Panc1 (cell line): ENCODE results near the gene HCAR2. TPM values are rescaled to one million over a fixed set of nuclear protein-coding genes. Genes with fewer than 3 reads are reported as not detected.
"Not testable (repeated sequence)": the region's sequence is repeated elsewhere in the genome, so short reads cannot be mapped to it uniquely, and the experiment has no call there.

Source experiments
- ATAC-seq: fragments of 200-7000 bp; cut with Tn5 transposase; 2 replicates; pipeline ENCODE4 v1.9.1; 2020; ENCODE audit warnings: mild to moderate bottlenecking, moderate library complexity
- BruUV-seq: library from RNA; stranded (reverse); fragments of 400-500 nt; replicated peaks from 2 replicates; lab custom pipeline; 2021; lab: Mats Ljungman, UMichigan
- CTCF ChIA-PET: fragments of 300-600 bp; sonication (Branson Sonifier 250); formaldehyde crosslinking; loops from one replicate; lab custom pipeline; 2022; ENCODE audit warnings: antibody characterized with exemption; lab: Charles Lee
- POLR2A ChIA-PET: fragments of 300-600 bp; sonication (Branson Sonifier 250); formaldehyde crosslinking; loops from one replicate; lab custom pipeline; 2022; ENCODE audit warnings: antibody characterized with exemption; lab: Charles Lee
- DNase-seq: peaks from one replicate; pipeline ENCODE4 v3.0.0-alpha.2; 2010; ENCODE audit warnings: low read depth, low spot score
- H3K27ac ChIP-seq: 2 replicates; pipeline ENCODE4 v1.5.1; 2011; ENCODE audit warnings: mild to moderate bottlenecking, low read length, inconsistent platforms
- H3K27me3 ChIP-seq: fragments of 200-500 bp; sonication (Bioruptor generic); 2 replicates; pipeline ENCODE4 v1.6.0; 2014; ENCODE audit warnings: low read length, inconsistent platforms; ENCODE audit not compliant: control insufficient read depth, insufficient read depth
- H3K36me3 ChIP-seq: fragments of 200-500 bp; sonication (Bioruptor generic); 2 replicates; pipeline ENCODE4 v1.5.1; 2014; ENCODE audit warnings: inconsistent platforms, mild to moderate bottlenecking, low read length, moderate library complexity; ENCODE audit not compliant: control insufficient read depth, insufficient read depth
- H3K4me1 ChIP-seq: 2 replicates; pipeline ENCODE4 v1.5.1; 2011; ENCODE audit warnings: inconsistent platforms, mild to moderate bottlenecking, low read length, moderate library complexity; ENCODE audit not compliant: control insufficient read depth, insufficient read depth
- H3K4me3 ChIP-seq, 2 experiments: 2 replicates each; pipeline ENCODE4 v1.5.1; 2011 to 2012; ENCODE audit warnings: low read depth in 2 of 2, low read length in 2 of 2, mild to moderate bottlenecking in 2 of 2, inconsistent platforms in 1 of 2, moderate library complexity in 1 of 2
- H3K9me3 ChIP-seq: fragments of 200-500 bp; sonication (Bioruptor generic); 2 replicates; pipeline ENCODE4 v1.5.1; 2014; ENCODE audit warnings: low read depth, mild to moderate bottlenecking, inconsistent platforms, low read length, moderate library complexity; ENCODE audit not compliant: control insufficient read depth, insufficient read depth
- CTCF ChIP-seq: fragments of 450-650 bp; IDR thresholded peaks from 2 replicates; pipeline ENCODE4 v1.5.1; 2017; ENCODE audit warnings: mild to moderate bottlenecking
- POLR2AphosphoS5 ChIP-seq: IDR thresholded peaks from 2 replicates; pipeline ENCODE4 v1.6.1; 2012; ENCODE audit warnings: mild to moderate bottlenecking, low read depth, low read length, moderate library complexity
- REST ChIP-seq, 2 experiments: IDR thresholded peaks; 2 replicates each; pipeline ENCODE4 v1.6.1; 2011 to 2012; ENCODE audit warnings: low read depth in 2 of 2, control low read depth in 1 of 2, low read length in 1 of 2, mild to moderate bottlenecking in 1 of 2, moderate library complexity in 1 of 2; ENCODE audit not compliant: insufficient read depth in 1 of 2
- SIN3A ChIP-seq: IDR thresholded peaks from 2 replicates; pipeline ENCODE4 v1.6.1; 2012; ENCODE audit warnings: low read depth, mild to moderate bottlenecking, low read length, moderate library complexity, borderline replicate concordance; ENCODE audit not compliant: insufficient read depth
- TCF7L2 ChIP-seq: IDR thresholded peaks from 2 replicates; pipeline ENCODE4 v1.6.1; 2011; ENCODE audit warnings: mild to moderate bottlenecking, low read depth, low read length, inconsistent platforms
- in situ Hi-C: cut with HindIII; loops from 2 replicates; pipeline ENCODE4 v1.10.0; 2016; ENCODE audit warnings: low sequenced_read_pairs, low pct_unique_long_range_greater_than_20kb
- intact Hi-C: fragments of 100-400 bp; cut with micrococcal nuclease; formaldehyde crosslinking; loops from one replicate; pipeline ENCODE4 v1.10.0; 2022; ENCODE audit not compliant: unreplicated experiment
- total RNA-seq: library from RNA; stranded (reverse); gene quantifications from one replicate; pipeline ENCODE4 v1.2.1, GENCODE V29; 2021; ENCODE audit not compliant: unreplicated experiment

Gene HCAR2
- total RNA-seq, 1 experiment from 2014 or later = not detected

- intact Hi-C loops (no loop called here), in situ Hi-C loops (no loop called here)
- Histone ChIP-seq H3K9me3 (no peaks in the 10 kb centered on the region), H3K4me3 (no peak overlapping the region), H3K36me3 (no peaks in the 10 kb centered on the region), H3K27me3 (no peaks in the 10 kb centered on the region), H3K27ac (no peak overlapping the region), H3K4me1 (no peaks in the 10 kb centered on the region)
- TF ChIP-seq POLR2AphosphoS5 = no peak
- TF ChIP-seq REST (IDR thresholded peaks at IDR 0.05; ENCODE audit: insufficient read depth in 1 of 2, low read depth in 2 of 2, low read length in 1 of 2) = no peak
- TF ChIP-seq SIN3A = no peak
- no peak for TF ChIP-seq TCF7L2
- TF ChIP-seq CTCF = no peak
- ChIA-PET CTCF (no interaction called here), POLR2A (no interaction called here)
- DNase-seq = no peak
- no peak for ATAC-seq
- BruUV-seq = no TSS peak
These were observed 19.2 kb upstream of the HCAR2 start for GRCh38 chr12:122722387-122722786.

GRCh38 chr12:122721057-122721545 lies 17.9 kb upstream of the HCAR2 start:
- Histone ChIP-seq H3K27me3 (no peaks in the 10 kb centered on the region), H3K4me3 (no peak overlapping the region), H3K27ac (no peak overlapping the region), H3K9me3 (no peaks in the 10 kb centered on the region), H3K36me3 (no peaks in the 10 kb centered on the region), H3K4me1 (no peaks in the 10 kb centered on the region)
- ChIA-PET POLR2A (no interaction called here), CTCF (no interaction called here)
- intact Hi-C loops = no loop called here
- TF ChIP-seq TCF7L2 (no peak), POLR2AphosphoS5 (no peak), CTCF (no peak), SIN3A (no peak), REST (IDR thresholded peaks at IDR 0.05; ENCODE audit: insufficient read depth in 1 of 2, low read depth in 2 of 2, low read length in 1 of 2) (no peak)
- in situ Hi-C loops = no loop called here
- ATAC-seq (no peak), DNase-seq (no peak)
- BruUV-seq = no TSS peak

- DNase-seq, H3K9me3 ChIP-seq, BruUV-seq, H3K27me3 ChIP-seq, POLR2A ChIA-PET, H3K27ac ChIP-seq, H3K4me1 ChIP-seq, H3K4me3 ChIP-seq, in situ Hi-C loops, H3K36me3 ChIP-seq, intact Hi-C loops, CTCF ChIA-PET, ATAC-seq: not testable (repeated sequence)
These were observed 13.5 kb upstream of the HCAR2 start, which contains the start of gene HCAR3 for GRCh38 chr12:122716658-122717057. TSS of gene HCAR3 (minus strand) at chr12:122716811. CDS start at chr12:122716737, 74 bp downstream.

- H3K4me3 ChIP-seq, CTCF ChIA-PET, H3K9me3 ChIP-seq, DNase-seq, in situ Hi-C loops, intact Hi-C loops, H3K4me1 ChIP-seq, POLR2A ChIA-PET, H3K27ac ChIP-seq, H3K36me3 ChIP-seq, H3K27me3 ChIP-seq, ATAC-seq, BruUV-seq: not testable (repeated sequence)
These were observed 12.1 kb upstream of the HCAR2 start for GRCh38 chr12:122715211-122715610.
